HUES6 (cell line): ENCODE measurements around the gene DCAF4.

Source experiments
- H3K27ac ChIP-seq: 2 replicates; pipeline ENCODE4 v1.7.0; 2013; ENCODE audit warnings: low read depth, mild to moderate bottlenecking, low read length, inconsistent platforms
- H3K27me3 ChIP-seq: 2 replicates; pipeline ENCODE4 v1.6.1; 2013; ENCODE audit warnings: low read length; ENCODE audit not compliant: control insufficient read depth, insufficient read depth
- H3K36me3 ChIP-seq: 2 replicates; pipeline ENCODE4 v1.6.1; 2013; ENCODE audit warnings: low read length; ENCODE audit not compliant: control insufficient read depth, insufficient read depth
- H3K4me1 ChIP-seq: 2 replicates; pipeline ENCODE4 v1.6.1; 2013; ENCODE audit warnings: low read length; ENCODE audit not compliant: control insufficient read depth, insufficient read depth
- H3K4me3 ChIP-seq: 2 replicates; pipeline ENCODE4 v1.5.1; 2013; ENCODE audit warnings: low read depth, low read length
- H3K9ac ChIP-seq: one replicate; pipeline ENCODE4 v1.6.1; 2013; ENCODE audit warnings: mild to moderate bottlenecking, low read length
- H3K9me3 ChIP-seq: 2 replicates; pipeline ENCODE4 v1.6.1; 2013; ENCODE audit warnings: low read depth, low read length; ENCODE audit not compliant: control insufficient read depth, insufficient read depth

DCAF4 gene

GRCh38 chr14:72974661-72975060 lies 48.4 kb downstream of the DCAF4 start:
- no peak overlapping the region for H3K9ac ChIP-seq
- H3K4me3 ChIP-seq: no peak overlapping the region
- no peaks in the 10 kb centered on the region for H3K9me3 ChIP-seq
- no peaks in the 10 kb centered on the region for H3K4me1 ChIP-seq
- H3K27ac ChIP-seq: no peak overlapping the region
- no peaks in the 10 kb centered on the region for H3K27me3 ChIP-seq
- H3K36me3 ChIP-seq: peaks cover 54% of the 10 kb centered on the region

- Histone ChIP-seq H3K4me3 (no peak overlapping the region), H3K27ac (no peak overlapping the region), H3K36me3 (peaks cover 49% of the 10 kb centered on the region), H3K9ac (no peak overlapping the region), H3K4me1 (peaks cover 4% of the 10 kb centered on the region), H3K9me3 (no peaks in the 10 kb centered on the region), H3K27me3 (no peaks in the 10 kb centered on the region)
Measured at GRCh38 chr14:72975770-72976169, 49.5 kb downstream of the DCAF4 start.

- Histone ChIP-seq H3K36me3 (peaks cover 37% of the 10 kb centered on the region), H3K4me3 (no peak overlapping the region), H3K4me1 (peaks cover 4% of the 10 kb centered on the region), H3K9ac (no peak overlapping the region), H3K9me3 (no peaks in the 10 kb centered on the region), H3K27me3 (no peaks in the 10 kb centered on the region), H3K27ac (no peak overlapping the region)
Measured at GRCh38 chr14:72978856-72979255, 52.6 kb downstream of the DCAF4 start.

GRCh38 chr14:72980863-72981262 lies 54.6 kb downstream of the DCAF4 start:
- H3K27ac ChIP-seq: no peak overlapping the region
- H3K9me3 ChIP-seq: no peaks in the 10 kb centered on the region
- peaks cover 4% of the 10 kb centered on the region for H3K4me1 ChIP-seq
- H3K36me3 ChIP-seq: peaks cover 25% of the 10 kb centered on the region
- H3K27me3 ChIP-seq: no peaks in the 10 kb centered on the region
- H3K4me3 ChIP-seq: no peak overlapping the region
- no peak overlapping the region for H3K9ac ChIP-seq

GRCh38 chr14:72982146-72982708 lies 56.0 kb downstream of the DCAF4 start:
- H3K36me3 ChIP-seq: peaks cover 22% of the 10 kb centered on the region
- H3K9ac ChIP-seq: no peak overlapping the region
- H3K27me3 ChIP-seq: no peaks in the 10 kb centered on the region
- peaks cover 4% of the 10 kb centered on the region for H3K4me1 ChIP-seq
- H3K27ac ChIP-seq: no peak overlapping the region
- no peaks in the 10 kb centered on the region for H3K9me3 ChIP-seq
- H3K4me3 ChIP-seq: no peak overlapping the region

- no peaks in the 10 kb centered on the region for H3K27me3 ChIP-seq
- no peaks in the 10 kb centered on the region for H3K4me1 ChIP-seq
- H3K27ac ChIP-seq: no peak overlapping the region
- peaks cover 9% of the 10 kb centered on the region; the same call in 1 of the 2 replicates for H3K36me3 ChIP-seq
- H3K9me3 ChIP-seq: no peaks in the 10 kb centered on the region
- H3K4me3 ChIP-seq: no peak overlapping the region
- H3K9ac ChIP-seq: no peak overlapping the region
Measured at GRCh38 chr14:72986214-72986613, 60.0 kb downstream of the DCAF4 start.

GRCh38 chr14:72986857-72987256 lies 60.6 kb downstream of the DCAF4 start:
- Histone ChIP-seq H3K36me3 (peaks cover 9% of the 10 kb centered on the region; the same call in 1 of the 2 replicates), H3K27me3 (no peaks in the 10 kb centered on the region), H3K4me3 (no peak overlapping the region), H3K27ac (no peak overlapping the region), H3K4me1 (no peaks in the 10 kb centered on the region), H3K9ac (no peak overlapping the region), H3K9me3 (no peaks in the 10 kb centered on the region)

- H3K27me3 ChIP-seq: no peaks in the 10 kb centered on the region
- no peaks in the 10 kb centered on the region for H3K9me3 ChIP-seq
- peaks cover 7% of the 10 kb centered on the region for H3K36me3 ChIP-seq
- H3K4me3 ChIP-seq: no peak overlapping the region
- no peak overlapping the region for H3K27ac ChIP-seq
- H3K9ac ChIP-seq: no peak overlapping the region
- no peaks in the 10 kb centered on the region for H3K4me1 ChIP-seq
Measured at GRCh38 chr14:72990171-72990570, 63.9 kb downstream of the DCAF4 start.

GRCh38 chr14:72996916-72997315 lies 70.7 kb downstream of the DCAF4 start:
- Histone ChIP-seq H3K4me1 (peaks cover 6% of the 10 kb centered on the region; the same call in 1 of the 2 replicates), H3K9ac (no peak overlapping the region), H3K9me3 (no peaks in the 10 kb centered on the region), H3K27ac (no peak overlapping the region), H3K27me3 (no peaks in the 10 kb centered on the region), H3K36me3 (peaks cover 30% of the 10 kb centered on the region), H3K4me3 (no peak overlapping the region)

- Histone ChIP-seq H3K9ac (no peak overlapping the region), H3K27me3 (no peaks in the 10 kb centered on the region), H3K4me1 (peaks cover 6% of the 10 kb centered on the region; the same call in 1 of the 2 replicates), H3K27ac (no peak overlapping the region), H3K36me3 (peaks cover 23% of the 10 kb centered on the region), H3K4me3 (no peak overlapping the region), H3K9me3 (no peaks in the 10 kb centered on the region)
Measured at GRCh38 chr14:72998252-72998903, 72.1 kb downstream of the DCAF4 start.

- Histone ChIP-seq H3K36me3 (peaks cover 23% of the 10 kb centered on the region), H3K27ac (no peak overlapping the region)
Measured at GRCh38 chr14:72999316-72999715, 73.1 kb downstream of the DCAF4 start.

More at GRCh38 chr14:72999316-72999715, 73.1 kb downstream of the DCAF4 start:
- H3K9ac ChIP-seq: no peak overlapping the region
- peaks cover 6% of the 10 kb centered on the region; the same call in 1 of the 2 replicates for H3K4me1 ChIP-seq
- no peak overlapping the region for H3K4me3 ChIP-seq
- no peaks in the 10 kb centered on the region for H3K9me3 ChIP-seq
- H3K27me3 ChIP-seq: no peaks in the 10 kb centered on the region
